MG63 (cell line): ENCODE data around the gene LVRN. TPM values are rescaled to one million over a fixed set of nuclear protein-coding genes. Genes with fewer than 3 reads are reported as not detected.

Source experiments
- DNase-seq: peaks from one replicate; pipeline ENCODE4 v3.0.0-alpha.2; 2020
- H3K27me3 ChIP-seq: fragments of 250-450 bp; sonication (Bioruptor Pico); 2 replicates; pipeline ENCODE4 v1.5.1; 2020; ENCODE audit warnings: mild to moderate bottlenecking, moderate library complexity
- H3K36me3 ChIP-seq: fragments of 250-450 bp; sonication (Bioruptor Pico); 2 replicates; pipeline ENCODE4 v1.5.1; 2020; ENCODE audit warnings: mild to moderate bottlenecking, moderate library complexity
- H3K4me3 ChIP-seq: fragments of 250-450 bp; sonication (Bioruptor Pico); 2 replicates; pipeline ENCODE4 v1.5.1; 2020; ENCODE audit warnings: mild to moderate bottlenecking, moderate library complexity
- H3K9me3 ChIP-seq: fragments of 250-450 bp; sonication (Bioruptor Pico); 2 replicates; pipeline ENCODE4 v1.5.1; 2020; ENCODE audit warnings: mild to moderate bottlenecking, moderate library complexity
- total RNA-seq: library from RNA; depleted of rRNA; stranded (reverse); fragments of >200 nt; shearing (Covaris generic); gene quantifications from 2 replicates; pipeline ENCODE4 v1.2.3, GENCODE V29; 2014; ENCODE audit warnings: low replicate concordance

Gene LVRN
- total RNA-seq, 1 experiment from 2014 or later: 0.10 TPM

DNA sequence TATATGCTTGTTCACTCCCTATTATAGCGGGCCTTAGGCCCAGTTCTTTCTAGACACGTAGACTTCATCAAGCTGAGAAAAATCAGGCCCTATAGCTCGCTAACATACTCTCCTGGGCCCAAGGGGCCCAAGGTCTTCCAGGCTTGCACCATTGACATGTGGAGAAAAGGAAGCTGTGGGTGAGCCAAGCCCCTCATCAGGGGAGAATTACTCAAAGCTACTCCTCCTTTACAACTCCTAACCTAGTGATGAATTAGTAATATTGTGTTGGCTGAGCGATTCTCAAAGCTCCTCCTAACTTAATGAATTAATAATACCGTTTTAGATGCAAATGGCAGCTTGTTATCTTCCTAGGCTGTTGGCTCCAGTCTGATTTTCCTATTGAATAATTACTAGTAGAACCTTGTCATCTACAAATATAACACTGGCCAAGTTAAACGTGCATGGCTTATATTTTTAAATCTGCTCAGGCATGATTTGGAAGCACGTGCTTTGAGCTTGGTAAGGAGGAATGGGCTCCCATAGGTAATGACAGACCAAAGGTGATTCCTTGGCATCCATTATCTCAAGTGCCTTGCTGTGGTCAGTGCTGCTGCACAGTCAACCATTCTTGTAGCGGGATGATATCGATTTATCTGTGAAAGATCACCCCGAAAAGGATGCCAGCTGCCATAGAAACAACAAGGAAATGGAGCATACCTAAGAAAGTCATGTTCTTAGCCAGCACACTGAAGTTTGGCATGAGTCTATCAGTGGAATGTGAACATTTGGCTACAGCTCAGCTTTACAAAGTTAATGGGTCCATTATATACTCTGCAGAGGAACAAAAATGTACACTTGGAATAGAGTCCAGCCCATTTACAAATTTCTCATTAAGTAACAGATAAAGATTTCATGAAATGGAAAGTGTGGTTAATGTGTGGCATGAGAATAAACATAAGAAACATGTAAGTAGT is 23.8 kb downstream of the LVRN start:
- peak; percentile 32 for DNase-seq
- Histone ChIP-seq H3K36me3 (no peaks in the 10 kb centered on the region), H3K9me3 (no peaks in the 10 kb centered on the region; the same call in 1 of the 2 replicates), H3K4me3 (no peak overlapping the region), H3K27me3 (no peaks in the 10 kb centered on the region)

DNA sequence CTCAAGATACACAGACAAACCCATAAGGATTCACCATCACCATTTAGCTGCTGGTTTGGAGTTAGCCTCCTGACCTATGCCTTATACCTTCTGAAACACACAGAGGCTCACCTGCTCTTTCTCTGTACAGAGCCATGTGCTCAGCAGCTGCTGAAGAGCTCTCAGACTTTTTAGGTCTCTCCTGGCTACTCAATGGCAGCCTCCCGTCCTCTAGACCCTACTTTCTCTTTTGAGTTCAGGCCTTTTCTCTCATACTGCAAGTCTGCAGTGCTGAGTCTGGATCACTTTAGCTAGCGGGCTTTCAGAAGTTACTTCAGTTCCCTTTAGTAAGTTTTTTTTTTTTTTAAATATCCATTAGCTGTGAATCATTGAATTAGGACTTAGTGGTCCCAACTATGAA is 25.7 kb downstream of the LVRN start:
- H3K4me3 ChIP-seq: no peak overlapping the region
- H3K27me3 ChIP-seq: no peaks in the 10 kb centered on the region
- H3K9me3 ChIP-seq: no peaks in the 10 kb centered on the region; the same call in none of the 2 replicates
- H3K36me3 ChIP-seq: no peaks in the 10 kb centered on the region
- DNase-seq: no peak

DNA sequence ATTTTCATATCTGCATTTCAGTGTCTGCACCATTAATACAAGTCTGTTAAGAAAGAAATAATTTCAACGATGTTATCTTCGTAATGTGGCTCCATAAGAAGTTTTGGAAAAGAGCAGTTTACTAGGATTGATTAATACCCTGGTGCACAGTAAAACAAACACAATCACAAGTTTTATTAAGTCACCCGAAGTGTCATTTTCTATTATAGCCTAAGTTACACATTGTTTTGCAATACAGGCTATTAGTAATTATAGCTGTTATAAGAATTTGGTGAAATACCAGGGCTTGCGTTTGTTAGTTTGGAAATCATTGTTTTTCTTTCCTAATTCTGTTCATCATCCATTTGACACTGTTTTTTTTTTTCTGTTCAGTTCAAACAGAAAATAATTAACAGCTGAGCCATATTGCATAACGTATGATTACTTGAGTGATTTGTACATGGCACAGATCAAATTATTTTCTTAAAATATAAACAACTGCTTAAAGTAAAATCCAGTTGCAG is 30.6 kb downstream of the LVRN start:
- DNase-seq: no peak
- no peak overlapping the region for H3K4me3 ChIP-seq
- no peaks in the 10 kb centered on the region; the same call in 1 of the 2 replicates for H3K9me3 ChIP-seq
- no peaks in the 10 kb centered on the region for H3K36me3 ChIP-seq
- no peaks in the 10 kb centered on the region for H3K27me3 ChIP-seq

DNA sequence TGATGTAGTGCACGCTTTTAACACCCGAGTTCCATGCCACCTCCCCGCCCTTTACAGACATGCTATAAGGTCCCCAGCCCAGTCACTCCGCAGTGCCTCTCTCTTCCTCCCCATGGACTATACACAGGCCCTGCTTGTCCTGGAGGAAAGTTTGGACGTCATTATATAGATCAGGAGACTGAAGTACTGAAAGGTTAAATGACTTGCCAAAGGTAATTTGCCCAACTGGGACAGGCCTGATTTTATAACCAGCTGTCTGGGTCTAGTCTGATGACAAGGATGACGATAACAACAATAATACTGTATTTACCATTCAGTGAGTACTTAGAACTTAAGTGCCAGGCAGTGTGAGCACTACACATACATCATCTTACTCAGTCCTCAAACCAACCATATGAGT is 33.1 kb downstream of the LVRN start:
- Histone ChIP-seq H3K9me3 (no peaks in the 10 kb centered on the region; the same call in 1 of the 2 replicates), H3K27me3 (no peaks in the 10 kb centered on the region), H3K4me3 (no peak overlapping the region), H3K36me3 (no peaks in the 10 kb centered on the region)
- no peak for DNase-seq

DNA sequence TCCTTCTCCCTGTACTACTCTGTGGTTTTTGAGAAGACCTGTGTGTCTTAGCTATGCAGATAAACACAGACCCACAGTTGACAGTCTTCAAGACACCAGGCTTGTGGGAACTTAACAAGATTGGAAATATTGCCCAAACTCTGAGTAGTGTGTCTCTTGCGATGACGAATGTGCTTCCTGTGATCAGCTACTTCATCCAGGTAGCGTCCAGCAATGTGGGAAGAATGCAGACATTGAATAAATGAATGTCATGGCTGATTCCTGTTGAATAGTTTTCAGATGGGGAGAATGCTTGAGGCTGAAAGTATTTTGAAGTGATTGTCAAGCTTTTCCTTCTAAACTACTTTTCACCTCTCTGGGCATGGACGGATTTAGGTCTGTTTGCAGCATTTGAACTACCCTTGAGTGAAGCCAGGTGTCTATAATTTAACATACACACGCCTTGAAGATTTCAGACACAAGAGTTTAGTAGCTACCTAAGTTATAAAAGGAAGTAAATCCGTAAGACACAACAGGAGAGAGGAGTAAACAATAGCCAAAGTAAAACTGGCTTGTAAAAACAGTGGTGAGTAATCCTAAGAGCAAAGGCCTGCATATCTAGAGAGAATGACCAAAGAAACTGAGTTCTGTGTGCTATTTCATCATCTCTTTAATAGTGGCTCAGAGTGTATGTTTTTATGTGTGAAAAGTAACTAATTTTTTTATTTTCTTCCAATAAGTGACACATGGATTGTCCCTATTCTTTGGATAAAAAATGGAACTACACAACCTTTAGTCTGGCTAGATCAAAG is 40.0 kb downstream of the LVRN start:
- no peak for DNase-seq
- H3K36me3 ChIP-seq: no peaks in the 10 kb centered on the region
- H3K27me3 ChIP-seq: no peaks in the 10 kb centered on the region
- H3K4me3 ChIP-seq: no peak overlapping the region
- no peaks in the 10 kb centered on the region for H3K9me3 ChIP-seq

DNA sequence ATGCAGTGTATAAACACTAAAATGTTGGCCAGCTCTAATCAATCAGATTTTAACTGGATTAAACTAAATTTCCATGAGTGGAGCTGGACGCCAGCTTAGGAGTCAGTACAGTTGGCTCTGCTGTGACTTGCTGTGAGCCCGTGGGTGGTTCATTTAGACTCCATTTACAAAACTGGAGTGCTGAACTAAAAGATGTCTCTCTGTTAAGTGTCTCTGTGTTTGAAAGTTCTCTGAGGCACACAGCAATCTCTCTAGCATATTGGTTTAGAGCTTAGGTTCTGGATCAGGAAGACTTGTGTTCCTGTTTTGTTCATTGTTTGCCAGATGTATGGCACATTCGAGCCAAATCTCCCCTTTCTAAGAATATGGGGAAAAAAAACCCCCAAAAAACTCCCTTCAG is 42.0 kb downstream of the LVRN start:
- H3K36me3 ChIP-seq: no peaks in the 10 kb centered on the region
- DNase-seq: no peak
- H3K9me3 ChIP-seq: no peaks in the 10 kb centered on the region
- H3K4me3 ChIP-seq: no peak overlapping the region
- no peaks in the 10 kb centered on the region for H3K27me3 ChIP-seq

DNA sequence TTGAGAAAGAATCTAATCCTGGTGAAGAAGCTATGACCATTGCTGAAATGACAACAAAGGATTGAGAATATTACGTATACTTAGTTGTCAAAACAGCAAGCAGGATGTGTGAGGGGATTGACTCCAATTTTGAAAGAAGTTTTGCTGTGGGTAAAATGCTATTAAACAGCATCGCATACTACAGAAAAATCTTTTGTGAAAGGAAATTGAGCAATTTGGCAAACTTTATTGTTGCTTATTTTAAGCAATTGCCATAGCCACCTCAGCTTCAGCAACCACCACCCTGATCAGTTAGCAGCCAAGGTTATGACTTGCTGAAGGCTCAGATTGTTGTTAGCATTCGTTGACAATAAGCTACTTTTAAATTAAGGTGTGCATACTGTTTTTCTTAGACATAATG is 47.5 kb downstream of the LVRN start:
- peak; percentile 8 for DNase-seq
- Histone ChIP-seq H3K9me3 (no peaks in the 10 kb centered on the region), H3K27me3 (no peaks in the 10 kb centered on the region), H3K36me3 (no peaks in the 10 kb centered on the region), H3K4me3 (no peak overlapping the region)

DNA sequence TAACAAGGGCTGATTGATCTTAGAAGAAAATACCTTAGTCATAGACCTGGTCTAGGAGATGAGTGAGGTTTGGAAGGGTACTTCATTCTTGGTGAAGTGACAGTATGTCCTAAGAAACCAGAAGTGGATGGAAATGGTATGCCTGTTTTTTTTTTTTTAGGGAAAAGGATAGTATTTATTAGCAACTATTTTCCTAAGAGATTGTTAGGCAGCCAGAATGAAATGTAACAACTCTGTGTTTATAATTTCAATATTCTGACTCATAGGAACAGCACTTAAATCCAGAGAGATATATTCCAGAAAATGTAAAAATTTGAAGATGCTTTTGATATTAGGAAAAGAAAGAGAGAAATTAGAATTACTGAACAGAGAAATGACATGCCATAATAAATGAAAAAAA is 48.8 kb downstream of the LVRN start:
- Histone ChIP-seq H3K27me3 (no peaks in the 10 kb centered on the region), H3K4me3 (no peak overlapping the region), H3K36me3 (no peaks in the 10 kb centered on the region), H3K9me3 (no peaks in the 10 kb centered on the region)
- no peak for DNase-seq

DNA sequence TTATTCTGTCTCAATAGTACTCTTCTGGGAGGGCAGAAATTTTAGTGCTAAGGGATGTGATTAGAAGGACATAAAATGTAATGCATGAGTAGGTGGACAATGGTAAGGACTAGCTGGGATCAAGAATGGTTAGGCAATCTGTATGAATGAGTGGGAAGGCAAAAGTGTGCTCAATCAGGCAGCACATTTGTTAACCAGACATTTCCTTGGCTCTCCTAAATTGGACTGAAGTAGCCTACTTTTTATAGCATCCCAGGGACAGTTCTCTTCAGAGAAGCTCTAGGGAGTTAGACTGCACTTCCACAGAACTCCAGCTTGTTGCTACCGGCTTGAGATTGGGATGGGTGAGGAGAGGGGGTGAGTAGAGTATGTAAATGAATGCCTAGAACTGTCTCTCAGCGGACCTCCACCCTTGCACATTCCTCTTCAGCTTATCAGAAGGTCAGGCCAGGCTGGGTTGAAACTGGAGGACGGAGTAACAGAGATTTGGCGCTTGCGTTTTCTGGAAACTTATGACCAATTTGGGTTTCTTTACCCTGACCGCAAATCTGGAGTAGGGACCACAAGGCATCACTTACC is 51.0 kb downstream of the LVRN start:
- Histone ChIP-seq H3K27me3 (no peaks in the 10 kb centered on the region), H3K9me3 (no peaks in the 10 kb centered on the region), H3K4me3 (no peak overlapping the region), H3K36me3 (no peaks in the 10 kb centered on the region)
- no peak for DNase-seq

DNA sequence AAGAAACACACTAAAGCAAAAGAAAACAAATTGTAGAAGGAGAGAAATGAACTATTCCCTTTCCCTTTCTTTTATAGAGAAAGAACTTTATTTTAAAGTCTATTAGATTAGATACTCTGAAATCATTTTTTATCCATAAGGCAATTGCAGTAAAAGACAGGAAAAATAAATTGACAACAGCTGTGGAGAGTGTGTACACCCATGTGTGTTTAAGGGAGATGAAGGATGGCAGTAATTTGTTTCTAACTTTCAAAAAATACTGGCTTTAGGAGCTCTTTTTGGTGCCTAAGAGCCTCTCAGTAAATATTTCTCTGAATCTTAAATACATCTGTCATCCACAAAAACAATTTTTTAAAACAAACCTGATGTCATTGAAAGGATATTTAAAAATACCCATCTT is 51.7 kb downstream of the LVRN start:
- Histone ChIP-seq H3K4me3 (no peak overlapping the region), H3K9me3 (no peaks in the 10 kb centered on the region)
- DNase-seq: no peak

DNA sequence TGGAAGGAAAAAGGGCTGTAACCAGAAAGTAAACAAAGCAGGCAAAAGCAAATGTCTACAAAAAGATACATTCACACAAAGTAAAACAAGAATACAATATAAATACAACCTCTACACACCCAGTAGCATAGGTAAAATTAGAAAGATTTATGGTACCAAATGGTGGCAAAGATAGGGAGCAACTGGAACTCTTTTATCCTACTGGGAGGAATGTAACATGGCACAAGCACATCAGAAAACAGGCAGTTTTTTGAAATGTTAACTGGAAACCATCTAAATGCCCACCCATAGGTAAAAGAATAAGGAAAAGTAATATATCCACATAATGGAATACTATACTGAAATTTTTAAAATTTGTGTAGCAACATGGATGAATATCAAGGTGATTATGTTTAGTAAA is 61.3 kb downstream of the LVRN start:
- no peaks in the 10 kb centered on the region for H3K27me3 ChIP-seq
- no peak overlapping the region for H3K4me3 ChIP-seq
- H3K9me3 ChIP-seq: no peaks in the 10 kb centered on the region

More for the DNA sequence above, 51.7 kb downstream of the LVRN start:
- no peaks in the 10 kb centered on the region for H3K36me3 ChIP-seq
- H3K27me3 ChIP-seq: no peaks in the 10 kb centered on the region

DNA sequence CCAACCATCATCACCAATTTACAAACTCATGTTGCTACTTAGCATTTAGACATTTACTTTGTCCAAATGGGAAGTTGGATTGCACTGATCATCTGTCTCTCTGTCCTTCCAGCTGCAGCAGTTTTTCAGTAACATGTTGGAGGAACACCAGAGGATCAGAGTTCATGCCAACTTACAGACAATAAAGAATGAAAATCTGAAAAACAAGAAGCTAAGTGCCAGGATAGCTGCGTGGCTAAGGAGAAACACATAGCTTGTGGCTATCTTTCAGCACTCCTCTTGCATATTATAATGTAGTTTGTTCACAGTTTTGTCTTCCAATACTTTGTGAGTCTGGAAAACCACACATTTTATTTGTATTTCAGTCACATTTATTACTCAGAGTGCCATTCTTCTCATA is 63.6 kb downstream of the LVRN start:
- Histone ChIP-seq H3K9me3 (no peaks in the 10 kb centered on the region), H3K36me3 (no peaks in the 10 kb centered on the region), H3K27me3 (no peaks in the 10 kb centered on the region), H3K4me3 (no peak overlapping the region)
- DNase-seq: no peak

More for the DNA sequence above, 61.3 kb downstream of the LVRN start:
- DNase-seq: no peak
- no peaks in the 10 kb centered on the region for H3K36me3 ChIP-seq

DNA sequence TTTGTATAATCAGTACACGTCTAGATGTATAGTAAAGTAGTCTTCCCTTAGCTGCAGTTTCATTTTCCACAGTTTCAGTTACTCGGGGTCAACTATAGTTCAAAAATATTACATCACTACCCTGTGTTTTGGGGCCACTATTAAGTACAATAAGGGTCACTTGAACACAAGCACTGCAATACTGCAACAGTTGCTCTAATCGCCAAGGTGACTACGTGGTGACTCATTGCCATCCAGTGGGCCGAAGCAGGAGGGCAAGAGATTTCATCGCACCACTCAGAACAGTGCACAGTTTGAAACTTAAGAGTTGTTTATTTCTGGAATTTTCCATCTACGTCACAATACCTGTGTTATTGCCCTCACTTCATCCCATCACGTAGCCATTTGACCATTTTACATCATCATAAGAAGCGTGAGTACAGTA is 69.8 kb downstream of the LVRN start, which contains the start of gene ARL14EPL:
TSS of gene ARL14EPL (plus strand) at position 379 of the 424 bp plus-strand sequence. CDS start 18,994 bp downstream, outside the sequence.
- DNase-seq: peak; percentile 90
- no peaks in the 10 kb centered on the region for H3K27me3 ChIP-seq
- H3K4me3 ChIP-seq: no peak within 1 kb of the TSS
- H3K36me3 ChIP-seq: no peaks in the 10 kb centered on the region
- no peaks in the 10 kb centered on the region for H3K9me3 ChIP-seq

DNA sequence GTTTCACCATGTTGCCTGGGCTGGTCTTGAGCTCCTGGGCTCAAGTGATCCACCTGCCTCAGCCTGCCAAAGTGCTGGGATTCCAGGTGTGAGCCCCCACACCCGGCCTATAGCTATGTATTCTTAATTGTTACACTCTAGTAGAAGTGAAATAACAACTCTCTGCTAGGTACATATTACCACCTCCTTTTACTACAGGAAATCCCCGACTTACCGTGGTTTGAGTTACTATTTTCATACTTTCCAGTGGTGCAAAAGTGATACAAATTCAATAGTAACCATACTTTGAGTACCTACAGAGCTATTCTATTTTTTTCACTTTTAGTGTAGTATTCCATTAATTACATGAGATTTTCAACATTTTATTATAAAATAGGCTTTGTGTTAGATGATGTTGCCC is 70.7 kb downstream of the LVRN start:
- no peaks in the 10 kb centered on the region for H3K36me3 ChIP-seq
- no peak for DNase-seq
- no peaks in the 10 kb centered on the region for H3K9me3 ChIP-seq
- no peaks in the 10 kb centered on the region for H3K27me3 ChIP-seq
- no peak overlapping the region for H3K4me3 ChIP-seq

DNA sequence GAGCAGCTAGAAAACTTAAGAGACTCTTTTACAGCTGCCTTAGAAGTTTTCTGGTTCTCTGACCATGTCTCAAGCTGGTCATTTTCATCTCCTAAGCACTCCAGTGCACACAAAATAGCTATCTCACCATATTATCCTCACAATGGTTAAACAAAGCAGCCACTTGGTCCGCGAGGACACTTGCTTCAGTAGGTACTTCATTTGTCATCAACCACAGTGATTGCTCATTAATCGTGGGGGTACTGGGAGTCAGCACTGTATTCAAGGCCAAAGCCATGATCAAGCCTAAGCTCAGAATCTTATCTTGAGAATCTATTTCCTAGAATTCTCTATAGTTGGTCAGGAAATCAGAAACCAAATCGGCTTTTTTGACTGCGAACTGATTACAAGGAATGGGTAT is 72.8 kb downstream of the LVRN start:
- Histone ChIP-seq H3K4me3 (no peak overlapping the region), H3K36me3 (no peaks in the 10 kb centered on the region), H3K9me3 (no peaks in the 10 kb centered on the region), H3K27me3 (0 out of 2 replicates have a peak, but pooled peaks cover 5% of the 10 kb centered on the region)
- no peak for DNase-seq

DNA sequence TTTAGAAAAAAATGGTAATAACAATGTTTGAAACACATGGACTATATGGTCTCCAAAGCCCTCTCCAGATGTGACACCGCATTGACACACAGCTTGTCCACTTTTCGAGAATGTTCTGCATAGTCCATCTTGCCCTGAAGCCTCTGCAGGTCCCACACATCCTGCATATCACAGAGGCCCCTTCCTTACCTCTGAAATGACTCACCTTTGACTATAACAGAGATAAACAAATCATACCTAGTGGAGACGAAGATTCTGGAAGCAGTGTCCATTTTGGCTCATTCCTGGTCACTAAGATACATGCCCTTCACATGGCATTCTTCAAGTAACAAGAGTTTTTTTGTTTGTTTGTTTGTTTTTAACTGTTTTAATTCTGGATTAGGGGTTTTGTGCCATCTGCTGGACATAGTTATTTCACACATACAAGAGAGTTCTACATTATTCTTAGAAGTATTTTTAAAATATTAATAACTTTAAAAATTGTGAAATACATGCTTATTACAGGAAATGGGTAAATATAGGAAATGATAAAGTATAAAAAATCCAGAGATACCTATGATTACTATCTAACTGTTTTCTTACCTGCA is 75.1 kb downstream of the LVRN start:
- Histone ChIP-seq H3K36me3 (no peaks in the 10 kb centered on the region), H3K9me3 (no peaks in the 10 kb centered on the region), H3K27me3 (0 out of 2 replicates have a peak, but pooled peaks cover 7% of the 10 kb centered on the region), H3K4me3 (no peak overlapping the region)
- no peak for DNase-seq
